ACC112 (cell line): ENCODE data around the gene MOB3B.

Experiments used
- H2AFZ ChIP-seq: fragments of 200-600 bp; sonication (generic); one replicate; pipeline ENCODE4 v1.6.0; 2017; ENCODE audit warnings: antibody characterized with exemption, low read length; ENCODE audit not compliant: unreplicated experiment
- H3K27ac ChIP-seq: fragments of 200-600 bp; sonication (generic); 2 replicates; pipeline ENCODE4 v1.5.1; 2014; ENCODE audit warnings: low read depth, mild to moderate bottlenecking, antibody characterized with exemption, low read length, moderate library complexity
- H3K27me3 ChIP-seq: fragments of 200-600 bp; sonication (generic); 2 replicates; pipeline ENCODE4 v1.6.1; 2014; ENCODE audit warnings: mild to moderate bottlenecking, antibody characterized with exemption, low read length, moderate library complexity, mixed read lengths; ENCODE audit not compliant: insufficient read depth
- H3K36me3 ChIP-seq: fragments of 200-600 bp; sonication (generic); 2 replicates; pipeline ENCODE4 v1.6.1; 2016; ENCODE audit warnings: mild to moderate bottlenecking, antibody characterized with exemption, low read length, moderate library complexity, mixed read lengths; ENCODE audit not compliant: insufficient read depth
- H3K4me1 ChIP-seq: fragments of 200-600 bp; sonication (generic); one replicate; pipeline ENCODE4 v1.6.1; 2016; ENCODE audit warnings: low read length, mixed read lengths; ENCODE audit not compliant: insufficient read depth, unreplicated experiment, control insufficient read depth
- H3K4me3 ChIP-seq: fragments of 200-600 bp; sonication (generic); 2 replicates; pipeline ENCODE4 v1.5.1; 2014; ENCODE audit warnings: mild to moderate bottlenecking, low read depth, low read length
- H3K79me2 ChIP-seq: fragments of 200-600 bp; sonication (generic); one replicate; pipeline ENCODE4 v1.6.0; 2016; ENCODE audit warnings: low read length; ENCODE audit not compliant: control insufficient read depth, unreplicated experiment, insufficient read depth

The MOB3B gene

DNA sequence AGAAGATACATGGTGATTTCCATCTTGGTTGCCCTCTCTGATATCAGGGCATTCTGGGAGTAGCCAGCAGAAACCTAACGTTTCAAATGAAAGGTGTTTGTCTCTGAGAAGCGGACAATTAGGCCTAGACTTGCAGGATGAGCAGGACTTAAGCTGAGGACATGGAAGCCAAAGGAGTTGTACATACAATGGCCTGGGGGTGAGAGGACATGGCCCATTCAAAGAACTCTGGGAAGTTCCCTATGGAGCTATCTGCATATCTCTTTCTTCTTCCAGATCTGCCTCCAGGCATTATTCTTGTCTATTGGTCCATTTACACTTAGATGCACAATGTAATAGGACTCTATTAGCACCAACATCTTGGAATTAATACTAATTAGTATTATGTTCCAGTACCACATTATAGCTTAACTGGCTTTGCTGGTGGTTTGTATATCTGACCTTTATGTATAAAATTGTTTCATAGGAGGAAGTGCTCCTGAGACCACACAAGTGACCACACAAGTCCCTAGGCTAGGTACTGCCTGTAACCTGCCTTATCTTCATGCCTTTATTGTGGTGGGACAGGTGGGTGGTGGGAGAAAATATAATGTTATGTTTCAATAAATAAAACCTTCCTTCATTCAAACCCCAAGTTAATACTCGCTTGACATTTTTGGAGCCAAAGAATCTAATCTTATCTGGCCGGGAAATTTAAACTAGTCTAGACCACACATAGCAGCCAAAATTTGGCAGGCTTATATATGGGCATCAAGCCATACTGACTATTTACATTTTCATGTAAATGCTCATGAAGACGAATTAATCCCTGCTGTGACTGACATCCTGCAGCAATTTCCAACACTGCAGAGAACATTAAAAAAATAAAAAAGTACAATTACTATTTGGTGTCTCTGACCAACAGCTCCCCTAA is 180.6 kb downstream of the MOB3B start:
- H3K4me3 ChIP-seq, result no peak overlapping the region
- no peak overlapping the region for H2AFZ ChIP-seq
- no peak overlapping the region for H3K27ac ChIP-seq
- H3K79me2 ChIP-seq, result no peaks in the 10 kb centered on the region
- H3K4me1 ChIP-seq, result no peaks in the 10 kb centered on the region
- H3K27me3 ChIP-seq, result no peaks in the 10 kb centered on the region
- H3K36me3 ChIP-seq, result no peaks in the 10 kb centered on the region

DNA sequence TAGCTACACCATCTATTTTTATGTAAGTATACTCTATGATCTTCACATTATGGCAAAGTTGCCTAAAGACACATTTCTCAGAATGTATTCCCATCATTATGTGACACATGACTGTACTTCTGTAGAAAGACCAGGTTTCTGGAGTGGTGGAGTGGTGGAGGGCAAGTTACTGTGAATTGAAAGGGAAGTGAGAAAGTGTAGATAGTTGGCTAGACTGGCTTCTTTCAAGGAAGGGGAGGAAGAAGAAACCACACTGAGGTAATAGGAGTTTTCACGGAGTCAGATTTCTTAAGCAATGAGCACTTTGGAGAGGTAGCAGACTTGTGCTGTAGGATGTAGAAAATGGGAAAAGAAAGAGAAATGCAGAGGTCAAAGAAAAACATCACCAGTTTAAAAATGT is 181.7 kb downstream of the MOB3B start:
- Histone ChIP-seq H3K27me3 (no peaks in the 10 kb centered on the region), H3K4me1 (no peaks in the 10 kb centered on the region), H3K4me3 (no peak overlapping the region), H3K36me3 (no peaks in the 10 kb centered on the region), H2AFZ (no peak overlapping the region), H3K27ac (no peak overlapping the region), H3K79me2 (no peaks in the 10 kb centered on the region)

DNA sequence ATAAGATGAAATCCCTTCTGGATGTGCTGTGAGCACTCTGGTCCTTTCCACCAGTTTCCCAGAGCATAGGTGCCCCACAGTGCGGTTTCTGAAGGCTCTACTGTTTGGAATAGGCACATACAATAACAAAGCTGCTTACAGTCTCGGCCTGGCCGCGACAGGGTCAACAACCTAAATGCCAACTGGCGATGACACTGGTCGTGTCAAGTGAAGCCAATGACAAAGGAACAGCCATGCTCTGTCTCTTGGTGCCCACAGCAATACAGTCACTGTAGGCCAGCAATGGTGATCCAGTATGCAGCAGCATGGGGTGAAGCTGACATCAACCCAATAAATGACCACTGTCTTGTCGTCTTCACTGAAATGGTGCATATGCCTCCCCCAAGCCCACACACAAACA is 184.8 kb downstream of the MOB3B start:
- no peaks in the 10 kb centered on the region for H3K36me3 ChIP-seq
- no peak overlapping the region for H3K27ac ChIP-seq
- no peaks in the 10 kb centered on the region for H3K79me2 ChIP-seq
- no peak overlapping the region for H2AFZ ChIP-seq
- H3K4me3 ChIP-seq, result no peak overlapping the region
- no peaks in the 10 kb centered on the region for H3K4me1 ChIP-seq
- H3K27me3 ChIP-seq, result no peaks in the 10 kb centered on the region

DNA sequence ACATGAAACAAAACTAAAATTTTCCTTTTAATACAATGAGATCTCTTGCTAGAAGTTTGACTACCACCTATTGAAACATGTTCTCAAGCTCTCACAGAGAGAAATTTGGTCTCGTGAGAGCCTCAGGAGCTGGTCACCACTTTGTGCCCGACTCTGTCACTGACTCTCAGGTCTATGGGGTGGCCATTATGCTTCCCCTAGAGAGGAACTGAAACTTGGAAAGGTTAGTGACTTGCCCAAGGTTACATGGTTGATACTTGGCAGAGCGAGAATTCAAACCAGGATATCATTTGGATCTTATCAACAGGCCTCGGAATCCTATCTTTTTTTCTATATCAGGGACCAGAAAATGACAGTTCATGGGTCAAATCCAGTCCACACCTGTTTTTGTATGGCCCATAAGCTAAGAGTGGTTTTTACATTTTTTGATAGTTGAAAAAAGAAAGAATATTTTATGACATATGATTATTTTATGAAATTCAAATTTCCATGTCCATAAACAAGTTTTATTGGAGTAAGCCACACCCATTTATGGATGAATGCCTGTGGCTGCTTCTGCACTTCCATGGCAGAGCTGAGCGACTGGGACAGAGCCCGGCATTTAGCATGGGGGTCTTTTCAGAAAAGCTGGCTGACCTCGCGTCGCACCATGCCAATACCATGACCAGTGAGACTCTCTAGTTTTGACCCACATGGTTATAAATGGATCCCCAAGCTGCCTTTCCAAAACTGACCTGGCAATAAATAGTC is 187.9 kb downstream of the MOB3B start:
- Histone ChIP-seq H3K79me2 (no peaks in the 10 kb centered on the region), H2AFZ (no peak overlapping the region), H3K27ac (no peak overlapping the region), H3K27me3 (no peaks in the 10 kb centered on the region), H3K36me3 (no peaks in the 10 kb centered on the region), H3K4me3 (no peak overlapping the region), H3K4me1 (no peaks in the 10 kb centered on the region)

DNA sequence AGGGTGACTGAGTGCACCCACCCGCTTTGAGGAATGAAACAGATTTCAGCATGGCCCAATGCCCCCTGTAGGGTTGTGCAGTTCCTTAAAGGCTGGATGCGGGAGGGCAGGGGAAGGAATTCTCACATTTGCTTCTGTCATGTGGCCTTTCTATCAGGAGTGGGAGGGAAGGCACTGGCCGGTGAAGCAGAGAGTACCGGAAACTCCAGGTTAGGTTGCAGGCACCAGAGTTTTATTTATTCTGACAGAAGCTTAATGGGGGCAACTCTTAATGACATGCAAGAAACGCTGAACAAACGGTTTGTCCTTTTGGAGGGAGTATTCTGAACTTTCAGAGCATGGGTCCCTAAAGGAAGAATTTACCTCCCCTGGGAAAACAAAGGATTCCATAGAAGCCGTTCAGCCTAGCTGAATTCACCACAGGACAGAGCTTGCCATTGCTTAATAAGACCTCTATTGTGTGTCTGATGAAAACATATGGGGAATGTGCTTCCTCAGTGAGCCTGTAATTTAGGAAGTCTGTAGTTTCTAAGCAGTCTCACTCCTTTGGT is 188.6 kb downstream of the MOB3B start:
- no peaks in the 10 kb centered on the region for H3K36me3 ChIP-seq
- H3K79me2 ChIP-seq, result no peaks in the 10 kb centered on the region
- no peak overlapping the region for H3K4me3 ChIP-seq
- H3K27me3 ChIP-seq, result no peaks in the 10 kb centered on the region
- H2AFZ ChIP-seq, result no peak overlapping the region
- H3K27ac ChIP-seq, result no peak overlapping the region
- no peaks in the 10 kb centered on the region for H3K4me1 ChIP-seq

DNA sequence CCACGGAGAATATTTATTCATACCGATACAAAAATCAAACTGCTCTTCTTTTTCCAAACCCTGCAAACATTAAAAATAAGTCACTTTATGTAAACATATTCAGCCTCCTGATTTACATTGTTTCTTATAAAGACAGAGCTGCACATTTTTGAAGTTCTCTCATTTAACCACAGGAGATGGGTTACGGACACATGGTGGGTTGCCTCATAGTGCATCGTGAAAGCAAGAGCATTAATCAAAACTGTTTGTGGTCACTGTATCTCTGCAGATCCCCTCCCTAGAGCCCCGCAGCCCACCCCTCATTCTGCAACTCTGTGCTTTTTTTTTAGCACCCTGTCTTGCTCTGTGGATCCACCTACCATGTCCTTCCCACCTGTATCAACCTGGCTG is 189.3 kb downstream of the MOB3B start:
- Histone ChIP-seq H2AFZ (no peak overlapping the region), H3K27ac (no peak overlapping the region), H3K79me2 (no peaks in the 10 kb centered on the region), H3K4me3 (no peak overlapping the region), H3K27me3 (no peaks in the 10 kb centered on the region), H3K36me3 (no peaks in the 10 kb centered on the region), H3K4me1 (no peaks in the 10 kb centered on the region)

DNA sequence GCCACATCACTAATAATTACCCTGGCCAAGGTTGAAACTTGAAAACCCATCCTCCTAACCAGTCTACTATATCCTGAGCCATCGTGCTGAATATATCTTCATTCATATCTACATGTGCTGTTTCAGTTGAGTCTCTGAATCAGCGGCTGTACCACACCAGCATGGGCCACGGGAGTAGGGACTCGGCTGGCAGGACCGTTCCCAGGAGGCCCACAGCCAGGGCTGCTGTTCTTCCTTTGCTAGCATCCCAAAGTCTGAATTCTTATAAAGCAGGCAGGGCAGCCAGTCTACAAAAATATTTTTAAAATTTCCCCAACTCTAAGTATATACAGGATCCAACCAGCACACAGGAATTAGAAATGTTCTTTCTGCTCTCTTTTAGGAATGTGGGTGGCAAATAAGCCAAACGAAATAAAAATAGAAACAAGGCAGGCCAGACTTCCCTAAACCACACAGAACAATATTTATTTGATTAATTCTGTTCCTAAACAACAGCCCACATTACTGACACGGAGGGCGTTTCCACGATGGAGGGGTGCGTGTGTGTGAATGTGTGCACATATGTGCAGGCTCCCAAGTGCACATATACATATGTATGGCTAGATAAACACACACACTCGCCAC is 189.8 kb downstream of the MOB3B start:
- no peaks in the 10 kb centered on the region for H3K79me2 ChIP-seq

DNA sequence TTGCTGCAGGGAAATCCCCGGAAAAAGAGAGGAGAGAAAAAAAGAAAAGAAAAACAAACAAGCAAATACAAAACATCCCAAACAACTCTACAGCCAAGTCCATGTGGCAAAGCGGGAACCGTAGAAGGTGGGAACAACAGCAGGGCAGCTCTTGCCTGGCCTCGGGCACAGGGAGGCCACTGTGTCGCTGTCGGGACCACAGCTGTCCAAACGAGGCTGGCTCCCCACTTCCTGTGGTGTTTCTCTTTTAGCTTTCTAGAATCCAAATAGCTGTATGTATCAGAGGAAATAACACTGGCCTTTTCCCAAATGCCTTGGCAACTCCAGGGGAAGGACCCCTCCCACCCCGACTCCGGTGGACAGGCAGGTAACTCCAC is 191.1 kb downstream of the MOB3B start:
- H3K79me2 ChIP-seq, result no peaks in the 10 kb centered on the region
- no peak overlapping the region for H2AFZ ChIP-seq
- no peak overlapping the region for H3K27ac ChIP-seq
- H3K4me3 ChIP-seq, result no peak overlapping the region
- no peaks in the 10 kb centered on the region for H3K27me3 ChIP-seq
- no peaks in the 10 kb centered on the region for H3K36me3 ChIP-seq
- peaks cover under 1% of the 10 kb centered on the region for H3K4me1 ChIP-seq

More for the DNA sequence above, 189.8 kb downstream of the MOB3B start:
- Histone ChIP-seq H2AFZ (no peak overlapping the region), H3K4me3 (no peak overlapping the region), H3K27ac (no peak overlapping the region), H3K4me1 (no peaks in the 10 kb centered on the region), H3K27me3 (no peaks in the 10 kb centered on the region), H3K36me3 (no peaks in the 10 kb centered on the region)

DNA sequence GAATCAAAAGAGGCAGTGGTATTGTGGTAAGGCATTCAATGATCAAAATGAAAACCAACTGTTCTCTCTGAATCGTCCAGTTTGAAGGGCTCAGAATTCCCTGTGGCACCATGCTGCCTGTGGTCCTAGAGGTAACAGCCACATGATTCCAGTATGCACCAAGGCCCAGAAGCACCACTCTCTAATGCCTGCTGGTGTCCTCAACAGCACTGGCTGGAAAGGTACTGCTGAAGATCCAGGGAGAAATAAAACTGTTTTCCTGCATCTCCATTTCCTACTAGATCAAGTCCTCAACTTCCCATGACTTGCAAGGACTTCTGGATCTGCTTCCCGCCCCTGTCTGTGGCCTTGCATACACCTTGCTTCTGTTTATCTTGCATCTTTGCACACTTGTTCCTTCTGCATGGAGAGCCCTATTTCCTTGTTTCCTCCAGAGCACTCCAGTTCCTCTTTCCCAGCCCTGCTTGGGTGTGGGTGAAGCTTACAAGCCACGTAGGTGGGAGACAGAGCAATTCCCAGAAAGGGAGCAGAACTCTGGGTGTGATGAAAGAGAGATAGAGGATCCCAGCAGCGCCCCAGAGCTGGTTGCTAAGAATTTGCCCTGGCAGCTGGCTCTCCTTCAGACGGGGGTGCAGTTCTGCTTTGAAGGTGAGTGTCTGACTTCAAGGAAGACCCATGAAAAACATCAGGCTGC is 191.6 kb downstream of the MOB3B start:
- H3K79me2 ChIP-seq, result no peaks in the 10 kb centered on the region
- H3K4me3 ChIP-seq, result no peak overlapping the region
- no peaks in the 10 kb centered on the region for H3K27me3 ChIP-seq
- no peak overlapping the region for H3K27ac ChIP-seq
- no peaks in the 10 kb centered on the region for H3K36me3 ChIP-seq
- H2AFZ ChIP-seq, result no peak overlapping the region
- peaks cover 3% of the 10 kb centered on the region for H3K4me1 ChIP-seq

DNA sequence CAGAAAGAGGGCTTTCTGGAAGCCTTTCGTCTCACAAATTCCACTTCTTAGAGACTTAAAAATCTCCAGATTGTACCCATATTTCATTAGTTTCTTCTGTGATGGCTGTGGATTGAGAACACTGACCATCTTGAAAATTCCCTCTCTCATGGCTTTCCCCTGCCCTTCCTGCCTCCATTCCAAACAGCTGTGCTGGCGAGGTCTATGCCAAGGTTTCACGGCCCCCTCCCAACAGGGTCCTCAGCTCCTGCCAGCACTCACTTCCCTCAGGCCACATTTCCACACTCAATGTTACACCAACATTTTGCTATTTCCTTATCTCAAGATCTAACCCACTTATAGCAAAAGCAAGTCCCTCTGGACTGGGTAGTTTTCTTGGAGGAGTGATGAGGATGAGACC is 192.4 kb downstream of the MOB3B start:
- H3K36me3 ChIP-seq, result no peaks in the 10 kb centered on the region
- peaks cover 3% of the 10 kb centered on the region for H3K4me1 ChIP-seq
- H3K4me3 ChIP-seq, result no peak overlapping the region
- H3K27ac ChIP-seq, result no peak overlapping the region
- H3K79me2 ChIP-seq, result no peaks in the 10 kb centered on the region
- no peaks in the 10 kb centered on the region; the same call in 1 of the 2 replicates for H3K27me3 ChIP-seq
- no peak overlapping the region for H2AFZ ChIP-seq
